HUES48 (cell line): Measurements from ENCODE around the gene CYP2W1.
"Not testable (repeated sequence)": the region's sequence is repeated elsewhere in the genome, so short reads cannot be mapped to it uniquely, and the experiment has no call there.

ENCODE experiments used
- H3K27ac ChIP-seq: one replicate; pipeline ENCODE4 v1.7.0; 2013; ENCODE audit warnings: low read depth, low read length, inconsistent platforms
- H3K27me3 ChIP-seq: 2 replicates; pipeline ENCODE4 v1.6.1; 2013; ENCODE audit warnings: mild to moderate bottlenecking, low read length; ENCODE audit not compliant: control insufficient read depth, insufficient read depth
- H3K36me3 ChIP-seq: 2 replicates; pipeline ENCODE4 v1.6.1; 2013; ENCODE audit warnings: low read length; ENCODE audit not compliant: control insufficient read depth, insufficient read depth
- H3K4me1 ChIP-seq: 2 replicates; pipeline ENCODE4 v1.6.1; 2013; ENCODE audit warnings: mild to moderate bottlenecking, low read length; ENCODE audit not compliant: control insufficient read depth, insufficient read depth
- H3K4me3 ChIP-seq: 2 replicates; pipeline ENCODE4 v1.5.1; 2013; ENCODE audit warnings: mild to moderate bottlenecking, low read depth, low read length
- H3K9ac ChIP-seq: 2 replicates; pipeline ENCODE4 v1.6.1; 2013; ENCODE audit warnings: mild to moderate bottlenecking, low read depth, low read length, moderate library complexity
- H3K9me3 ChIP-seq: 2 replicates; pipeline ENCODE4 v1.6.1; 2013; ENCODE audit warnings: low read length; ENCODE audit not compliant: control insufficient read depth, insufficient read depth

Gene CYP2W1

DNA sequence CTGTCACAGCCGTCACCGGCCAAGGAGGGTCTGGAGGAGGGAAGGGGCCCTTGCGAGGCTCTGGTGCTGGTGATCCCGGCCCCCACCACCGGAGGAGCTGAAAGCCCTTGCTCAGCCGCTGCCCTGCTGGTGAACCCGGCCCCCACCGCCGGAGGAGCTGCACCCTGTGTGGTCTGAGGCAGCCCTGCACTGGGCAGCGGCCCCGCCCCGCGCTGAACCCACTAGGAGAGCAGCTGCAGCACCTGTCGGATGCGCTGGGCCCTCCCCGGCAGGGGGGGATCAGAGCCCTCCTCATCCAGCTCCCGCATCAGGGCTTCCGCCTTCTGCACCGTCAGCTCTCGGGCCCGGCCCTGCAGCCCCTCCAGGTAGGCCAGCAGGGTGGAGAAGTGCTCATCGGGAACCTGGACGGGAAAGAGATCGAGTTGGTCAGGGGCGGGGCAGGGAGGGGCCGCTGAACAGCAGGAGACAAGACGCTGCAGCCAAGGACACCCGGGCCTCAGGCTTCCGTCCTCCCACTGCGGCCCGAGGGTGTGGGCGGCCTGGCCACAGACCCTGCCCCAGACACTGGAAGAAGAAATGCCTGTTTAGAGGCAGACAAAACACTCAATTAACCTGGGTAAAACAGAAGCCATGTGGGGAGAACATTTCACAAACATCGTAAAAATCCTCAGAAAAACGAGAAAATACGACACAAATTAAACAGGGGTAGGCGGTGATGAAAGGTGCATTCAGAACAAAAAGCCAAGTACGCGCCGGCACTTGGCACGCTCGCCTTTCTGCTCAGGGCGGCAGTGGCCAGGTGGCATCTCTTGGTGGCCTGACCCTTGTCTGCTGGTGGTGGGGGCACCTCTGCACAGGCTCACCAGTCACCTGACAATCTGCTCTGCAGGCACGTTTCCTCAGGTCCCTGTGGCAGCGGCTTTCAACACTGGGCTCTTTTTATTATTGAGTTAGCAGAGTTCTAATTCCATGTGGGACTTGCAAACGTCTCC, 14.7 kb downstream of the CYP2W1 start:
- no peak overlapping the region for H3K9ac ChIP-seq
- 0 out of 2 replicates have a peak, but pooled peaks cover 4% of the 10 kb centered on the region for H3K36me3 ChIP-seq
- H3K4me3 ChIP-seq = no peak overlapping the region
- no peak overlapping the region for H3K27ac ChIP-seq
- no peaks in the 10 kb centered on the region for H3K27me3 ChIP-seq
- H3K4me1 ChIP-seq = no peaks in the 10 kb centered on the region
- H3K9me3 ChIP-seq = no peaks in the 10 kb centered on the region

DNA sequence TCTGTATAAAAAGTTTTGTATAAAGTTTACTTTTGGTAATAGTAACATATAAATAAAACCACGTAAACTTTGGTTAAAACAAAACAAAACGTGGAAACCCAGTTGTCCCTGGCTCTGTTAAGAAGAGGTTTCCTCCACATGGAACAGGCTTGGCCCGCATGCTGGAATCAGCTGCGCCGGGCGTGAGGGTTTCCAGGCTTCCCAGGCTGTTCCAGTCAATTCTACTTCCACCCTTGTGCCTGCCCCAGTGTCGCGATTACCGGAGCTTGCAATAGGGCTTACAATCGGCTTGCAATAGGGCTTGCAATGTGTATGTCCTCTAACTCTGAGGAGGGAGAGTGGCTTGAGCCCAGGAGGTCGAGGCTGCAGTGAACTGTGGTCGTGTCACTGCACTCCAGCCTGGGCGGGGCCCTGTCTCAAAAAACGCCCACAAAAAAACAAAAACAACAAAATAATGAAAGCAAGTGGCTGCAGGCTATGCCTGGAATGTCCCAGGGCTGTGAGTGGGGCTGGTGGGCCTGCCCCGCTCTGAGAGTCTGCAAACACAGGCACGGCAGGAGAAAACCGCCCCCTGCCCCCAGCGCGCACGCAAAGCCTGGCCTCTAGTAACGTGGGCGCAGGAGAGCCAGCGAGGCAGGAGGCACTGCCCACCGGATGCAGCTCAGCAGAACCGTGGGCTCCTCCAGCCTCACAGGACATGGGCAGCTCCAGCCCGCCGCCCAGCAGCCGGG, 16.3 kb downstream of the CYP2W1 start:
- H3K36me3 ChIP-seq = 0 out of 2 replicates have a peak, but pooled peaks cover 4% of the 10 kb centered on the region
- H3K4me1 ChIP-seq = no peaks in the 10 kb centered on the region
- H3K9ac ChIP-seq = no peak overlapping the region
- no peaks in the 10 kb centered on the region for H3K27me3 ChIP-seq
- H3K27ac ChIP-seq = no peak overlapping the region
- H3K9me3 ChIP-seq = no peaks in the 10 kb centered on the region
- H3K4me3 ChIP-seq = no peak overlapping the region

- 0 out of 2 replicates have a peak, but pooled peaks cover 4% of the 10 kb centered on the region for H3K36me3 ChIP-seq
- no peaks in the 10 kb centered on the region for H3K27me3 ChIP-seq
- H3K4me1 ChIP-seq = no peaks in the 10 kb centered on the region
- H3K27ac ChIP-seq = no peak overlapping the region
- H3K9ac ChIP-seq = no peak overlapping the region
- no peaks in the 10 kb centered on the region for H3K9me3 ChIP-seq
- H3K4me3 ChIP-seq = no peak overlapping the region
Observed at GRCh38 chr7:999941-1000935, 17.3 kb downstream of the CYP2W1 start.

GRCh38 chr7:1001069-1001770, 18.2 kb downstream of the CYP2W1 start:
- H3K9me3 ChIP-seq, H3K9ac ChIP-seq, H3K4me1 ChIP-seq, H3K27me3 ChIP-seq, H3K27ac ChIP-seq, H3K36me3 ChIP-seq, H3K4me3 ChIP-seq: not testable (repeated sequence)

DNA sequence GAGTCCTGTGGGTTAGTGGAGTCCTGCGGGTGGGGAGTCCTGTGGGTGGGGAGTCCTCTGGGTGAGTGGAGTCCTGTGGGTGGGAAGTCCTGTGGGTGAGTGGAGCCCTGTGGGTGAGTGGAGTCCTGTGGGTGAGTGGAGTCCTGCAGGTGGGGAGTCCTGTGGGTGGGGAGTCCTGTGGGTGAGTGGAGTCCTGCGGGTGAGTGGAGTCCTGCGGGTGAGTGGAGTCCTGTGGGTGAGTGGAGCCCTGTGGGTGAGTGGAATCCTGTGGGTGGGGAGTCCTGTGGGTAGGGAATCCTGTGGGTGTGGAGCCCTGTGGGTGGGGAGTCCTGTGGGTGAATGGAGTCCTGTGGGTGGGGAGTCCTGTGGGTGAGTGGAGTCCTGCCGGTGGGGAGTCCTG, 19.0 kb downstream of the CYP2W1 start:
- H3K27ac ChIP-seq, H3K4me3 ChIP-seq, H3K9me3 ChIP-seq, H3K4me1 ChIP-seq, H3K36me3 ChIP-seq, H3K9ac ChIP-seq, H3K27me3 ChIP-seq: not testable (repeated sequence)

DNA sequence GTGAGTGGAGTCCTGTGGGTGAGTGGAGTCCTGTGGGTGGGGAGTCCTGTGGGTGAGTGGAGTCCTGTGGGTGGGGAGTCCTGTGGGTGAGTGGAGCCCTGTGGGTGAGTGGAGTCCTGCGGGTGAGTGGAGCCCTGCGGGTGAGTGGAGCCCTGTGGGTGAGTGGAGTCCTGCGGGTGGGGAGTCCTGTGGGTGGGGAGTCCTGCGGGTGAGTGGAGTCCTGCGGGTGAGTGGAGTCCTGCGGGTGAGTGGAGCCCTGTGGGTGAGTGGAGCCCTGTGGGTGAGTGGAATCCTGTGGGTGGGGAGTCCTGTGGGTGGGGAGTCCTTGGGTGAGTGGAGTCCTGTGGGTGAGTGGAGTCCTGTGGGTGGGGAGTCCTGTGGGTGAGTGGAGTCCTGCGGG, 19.5 kb downstream of the CYP2W1 start:
- H3K4me1 ChIP-seq, H3K9ac ChIP-seq, H3K27ac ChIP-seq, H3K36me3 ChIP-seq, H3K27me3 ChIP-seq, H3K4me3 ChIP-seq, H3K9me3 ChIP-seq: not testable (repeated sequence)

DNA sequence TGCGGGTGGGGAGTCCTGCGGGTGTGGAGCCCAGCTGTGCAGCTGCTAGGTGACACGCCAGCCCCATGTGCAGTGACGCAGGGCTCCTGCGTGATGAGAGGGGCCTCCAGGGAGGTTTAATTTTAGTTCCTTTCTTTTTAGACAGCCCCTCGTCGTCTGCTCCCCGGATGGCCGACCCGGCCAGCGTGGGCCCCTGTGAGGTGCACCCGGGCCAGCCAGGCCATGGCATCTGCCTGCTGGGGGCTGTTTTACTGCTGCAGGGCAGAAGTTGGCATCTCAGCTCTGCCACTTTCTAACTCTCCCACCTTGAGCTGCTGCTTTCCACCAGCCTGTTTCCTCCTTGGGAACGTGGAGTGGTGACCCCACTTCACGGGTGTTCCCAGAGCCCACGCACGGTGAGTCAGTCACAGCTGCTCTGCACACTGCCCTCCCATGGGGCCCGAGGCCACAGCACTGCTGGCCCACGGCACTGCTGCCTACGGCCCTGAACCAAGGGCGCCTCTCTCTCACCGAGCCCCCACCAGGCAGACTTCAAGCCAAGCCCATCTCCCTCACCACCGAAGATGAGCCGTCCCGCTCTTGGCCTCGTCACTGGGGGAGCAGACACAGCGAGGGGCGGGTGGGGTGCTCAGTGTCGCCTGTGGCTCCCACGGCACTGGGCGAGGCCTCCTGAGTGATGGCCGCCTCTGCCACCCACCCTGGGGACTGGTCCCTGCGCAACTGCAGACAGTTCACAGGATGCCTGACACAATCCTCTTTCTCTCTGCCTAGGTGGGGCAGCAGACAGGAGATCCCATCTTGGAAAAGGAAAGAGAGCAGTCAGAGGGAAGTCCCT, 21.3 kb downstream of the CYP2W1 start:
- no peaks in the 10 kb centered on the region for H3K9me3 ChIP-seq
- no peak overlapping the region for H3K4me3 ChIP-seq
- no peak overlapping the region for H3K9ac ChIP-seq
- H3K27me3 ChIP-seq = no peaks in the 10 kb centered on the region
- H3K36me3 ChIP-seq = peaks cover 3% of the 10 kb centered on the region; the same call in 1 of the 2 replicates
- no peak overlapping the region for H3K27ac ChIP-seq
- H3K4me1 ChIP-seq = no peaks in the 10 kb centered on the region

DNA sequence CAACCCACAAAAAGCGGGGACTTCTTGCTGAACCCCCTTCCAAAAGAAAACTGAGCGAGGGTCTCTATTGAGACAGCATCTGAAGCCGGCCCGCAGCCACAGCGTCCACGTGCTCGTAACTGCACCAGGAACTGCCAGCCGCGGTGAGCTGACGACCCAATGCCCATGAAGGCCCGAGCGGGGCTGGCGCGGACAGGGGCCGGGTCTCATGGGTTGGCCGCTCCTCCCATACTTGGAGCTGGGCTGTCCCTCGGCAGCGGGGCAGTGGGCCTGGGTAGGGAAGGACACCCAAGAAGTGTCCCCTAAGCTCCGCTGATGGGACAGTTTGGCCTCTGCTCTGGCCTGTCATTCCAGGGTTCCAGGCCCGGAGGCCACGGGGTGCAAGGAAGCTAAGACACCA, 22.3 kb downstream of the CYP2W1 start:
- Histone ChIP-seq H3K4me3 (no peak overlapping the region), H3K27me3 (no peaks in the 10 kb centered on the region), H3K4me1 (no peaks in the 10 kb centered on the region), H3K36me3 (peaks cover 10% of the 10 kb centered on the region; the same call in 1 of the 2 replicates), H3K27ac (no peak overlapping the region), H3K9me3 (no peaks in the 10 kb centered on the region), H3K9ac (no peak overlapping the region)

DNA sequence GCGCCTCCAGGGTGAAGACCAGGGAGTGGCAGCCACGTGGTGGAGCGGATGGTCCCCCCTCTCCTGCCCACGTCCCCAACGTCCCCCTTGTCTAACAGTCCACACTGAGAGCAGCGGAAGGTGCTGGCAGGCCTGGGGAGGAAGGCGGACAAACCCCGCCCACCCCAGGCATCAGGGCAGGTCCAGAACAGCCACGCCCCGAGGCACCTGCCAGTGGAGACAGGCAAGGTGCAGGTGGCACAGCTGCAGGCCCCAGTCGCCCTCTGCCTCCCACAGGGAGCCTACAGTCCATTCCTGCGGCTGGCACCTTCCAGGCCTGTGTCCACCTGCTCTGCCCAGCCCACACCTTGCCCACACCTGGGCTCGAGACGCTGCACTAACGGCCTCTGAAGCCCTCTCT, 24.9 kb downstream of the CYP2W1 start:
- Histone ChIP-seq H3K36me3 (peaks cover 10% of the 10 kb centered on the region; the same call in 1 of the 2 replicates), H3K9ac (no peak overlapping the region), H3K4me1 (no peaks in the 10 kb centered on the region), H3K4me3 (no peak overlapping the region), H3K9me3 (no peaks in the 10 kb centered on the region), H3K27me3 (no peaks in the 10 kb centered on the region), H3K27ac (no peak overlapping the region)
